ENCODE measurements around the gene DYNC1I1.

- TF ChIP-seq, protein P1, sequence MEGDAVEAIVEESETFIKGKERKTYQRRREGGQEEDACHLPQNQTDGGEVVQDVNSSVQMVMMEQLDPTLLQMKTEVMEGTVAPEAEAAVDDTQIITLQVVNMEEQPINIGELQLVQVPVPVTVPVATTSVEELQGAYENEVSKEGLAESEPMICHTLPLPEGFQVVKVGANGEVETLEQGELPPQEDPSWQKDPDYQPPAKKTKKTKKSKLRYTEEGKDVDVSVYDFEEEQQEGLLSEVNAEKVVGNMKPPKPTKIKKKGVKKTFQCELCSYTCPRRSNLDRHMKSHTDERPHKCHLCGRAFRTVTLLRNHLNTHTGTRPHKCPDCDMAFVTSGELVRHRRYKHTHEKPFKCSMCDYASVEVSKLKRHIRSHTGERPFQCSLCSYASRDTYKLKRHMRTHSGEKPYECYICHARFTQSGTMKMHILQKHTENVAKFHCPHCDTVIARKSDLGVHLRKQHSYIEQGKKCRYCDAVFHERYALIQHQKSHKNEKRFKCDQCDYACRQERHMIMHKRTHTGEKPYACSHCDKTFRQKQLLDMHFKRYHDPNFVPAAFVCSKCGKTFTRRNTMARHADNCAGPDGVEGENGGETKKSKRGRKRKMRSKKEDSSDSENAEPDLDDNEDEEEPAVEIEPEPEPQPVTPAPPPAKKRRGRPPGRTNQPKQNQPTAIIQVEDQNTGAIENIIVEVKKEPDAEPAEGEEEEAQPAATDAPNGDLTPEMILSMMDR (IDR thresholded peaks at IDR 0.05), result peak; percentile 60
- TF ChIP-seq EZH2 (IDR thresholded peaks at IDR 0.05) (no peak), EZH2phosphoT487 (IDR thresholded peaks at IDR 0.05) (no peak)
Observed at GRCh38 chr7:95840953-95841950, 68.9 kb downstream of the DYNC1I1 start.
